Measurements from ENCODE around the gene CEP162. TPM values are rescaled to one million over a fixed set of nuclear protein-coding genes. Genes with fewer than 3 reads are reported as not detected.

CEP162 gene
- total and polyA plus RNA-seq, 2 of the 8 experiments (the other 6 are each of a cell fraction or from before 2014, with no cell fraction given), result 1.3 to 10.6 TPM

- TF ChIP-seq ATF2 (IDR thresholded peaks at IDR 0.05; ENCODE audit: low read length) (no peak), SIRT6 (IDR thresholded peaks at IDR 0.05; ENCODE audit: low read length) (no peak)
Measured at GRCh38 chr6:84182001-84182400, 45.4 kb downstream of the CEP162 start (continued).

Data from H1 (cell line).